GM12878 (cell line): ENCODE data around the gene ZNF684. TPM values are rescaled to one million over a fixed set of nuclear protein-coding genes. Genes with fewer than 3 reads are reported as not detected.

Source experiments
- ATAC-seq: fragments of 200-7000 bp; cut with Tn5 transposase; 3 replicates; pipeline ENCODE4 v1.9.1; 2020; ENCODE audit warnings: mild to moderate bottlenecking, moderate library complexity
- BruUV-seq: library from RNA; stranded (reverse); fragments of 400-500 nt; replicated peaks from 2 replicates; lab custom pipeline; 2021; lab: Mats Ljungman, UMichigan
- CTCF ChIA-PET: fragments of 300-600 bp; sonication (Branson Sonifier 250); formaldehyde crosslinking; extraction: SDS; loops from one replicate; lab custom pipeline; 2021; ENCODE audit warnings: inconsistent platforms; lab: Yijun Ruan, JAX
- POLR2A ChIA-PET: fragments of 350-600 bp; formaldehyde crosslinking; extraction: SDS; loops from one replicate; lab custom pipeline; 2021; ENCODE audit warnings: inconsistent platforms; lab: Charles Lee
- RAD21 ChIA-PET: fragments of 300-600 bp; sonication (Branson Sonifier 250); formaldehyde crosslinking; loops from one replicate; lab custom pipeline; 2023; ENCODE audit warnings: antibody characterized with exemption; ENCODE audit not compliant: unreplicated experiment; lab: Charles Lee
- SMC1A ChIA-PET: fragments of 300-600 bp; sonication (Branson Sonifier 250); formaldehyde crosslinking; loops from one replicate; lab custom pipeline; 2023; ENCODE audit not compliant: unreplicated experiment, uncharacterized antibody; lab: Charles Lee
- DNase-seq: peaks from one replicate; pipeline ENCODE4 v3.0.0-alpha.2; 2011; ENCODE audit warnings: low read depth, low spot score
- FAIRE-seq: peaks from 3 replicates; lab custom pipeline; 2011; peaks lifted over from hg19 to GRCh38; lab: Jason Lieb, UNC
- H2AFZ ChIP-seq: 2 replicates; pipeline ENCODE4 v1.6.0; 2011; ENCODE audit warnings: low read depth, low read length, control low read depth; ENCODE audit not compliant: control insufficient read depth
- H3K27ac ChIP-seq: 2 replicates; pipeline ENCODE4 v1.5.1; 2011; ENCODE audit warnings: control low read depth; ENCODE audit not compliant: control insufficient read depth, insufficient read depth
- H3K27me3 ChIP-seq, 2 experiments: replicated peaks in 1 of 2; 2 replicates each; pipeline versions ENCODE4 v1.6.0 to v1.6.1; 2011; ENCODE audit warnings: low read length in 1 of 2; ENCODE audit not compliant: control insufficient read depth in 2 of 2, insufficient read depth in 2 of 2
- H3K36me3 ChIP-seq, 2 experiments: 2 replicates each; pipeline ENCODE4 v1.5.1; 2011; ENCODE audit warnings: low read length in 1 of 2; ENCODE audit not compliant: control insufficient read depth in 2 of 2, insufficient read depth in 2 of 2
- H3K4me1 ChIP-seq: 2 replicates; pipeline ENCODE4 v1.6.1; 2011; ENCODE audit warnings: mild to moderate bottlenecking, low read length, moderate library complexity, mixed read lengths; ENCODE audit not compliant: control insufficient read depth, insufficient read depth
- H3K4me2 ChIP-seq: 2 replicates; pipeline ENCODE4 v1.6.0; 2011; ENCODE audit warnings: control low read depth; ENCODE audit not compliant: control insufficient read depth, insufficient read depth
- H3K4me3 ChIP-seq: fragments of 200-600 bp; sonication (generic); 2 replicates; pipeline ENCODE4 v1.5.1; 2016
- H3K79me2 ChIP-seq: 2 replicates; pipeline ENCODE4 v1.6.0; 2011; ENCODE audit warnings: low read length; ENCODE audit not compliant: control insufficient read depth, insufficient read depth
- H3K9ac ChIP-seq: 2 replicates; pipeline ENCODE4 v1.8.0; 2011; ENCODE audit warnings: low read length, control low read depth, mixed read lengths; ENCODE audit not compliant: control insufficient read depth, insufficient read depth
- H3K9me3 ChIP-seq: replicated peaks from 3 replicates; pipeline ENCODE4 v1.5.1; 2011; ENCODE audit warnings: mild to moderate bottlenecking, low read length; ENCODE audit not compliant: control insufficient read depth, insufficient read depth
- H4K20me1 ChIP-seq: 2 replicates; pipeline ENCODE4 v1.6.0; 2011; ENCODE audit not compliant: control insufficient read depth, insufficient read depth
- CBX5 ChIP-seq: sonication (generic); IDR thresholded peaks from 2 replicates; pipeline ENCODE4 v1.6.1; 2016; ENCODE audit warnings: low read depth, moderate library complexity, mild to moderate bottlenecking, inconsistent platforms
- ESRRA ChIP-seq: IDR thresholded peaks from 2 replicates; pipeline ENCODE4 v1.6.1; 2012; ENCODE audit warnings: mild to moderate bottlenecking, low read length, improper control_type of control experiment
- FOS ChIP-seq: IDR thresholded peaks from 3 replicates; pipeline ENCODE4 v1.6.1; 2011; ENCODE audit warnings: borderline replicate concordance; ENCODE audit not compliant: insufficient read length; ENCODE audit errors: extremely low read depth
- IKZF1 ChIP-seq: fragments of 450-650 bp; conservative IDR thresholded peaks from 2 replicates; pipeline ENCODE4 v1.6.1; 2017; ENCODE audit warnings: antibody characterized with exemption, mild to moderate bottlenecking
- IKZF2 ChIP-seq, 2 experiments: fragments of 450-650 bp; IDR thresholded peaks; 2 replicates each; pipeline ENCODE4 v1.6.1; 2017; ENCODE audit warnings: mild to moderate bottlenecking in 2 of 2, moderate library complexity in 2 of 2
- JUND ChIP-seq: IDR thresholded peaks from 2 replicates; pipeline ENCODE4 v1.6.1; 2012; ENCODE audit warnings: low read depth, mild to moderate bottlenecking, low read length, improper control_type of control experiment, moderate library complexity
- MYC ChIP-seq: IDR thresholded peaks from 2 replicates; pipeline ENCODE4 v1.6.1; 2011; ENCODE audit warnings: mild to moderate bottlenecking, low read length, moderate library complexity, inconsistent platforms; ENCODE audit not compliant: insufficient read depth, insufficient replicate concordance, insufficient read length, severe bottlenecking
- NRF1 ChIP-seq: conservative IDR thresholded peaks from 2 replicates; pipeline ENCODE4 v1.6.1; 2011; ENCODE audit warnings: mild to moderate bottlenecking, low read depth, low read length, improper control_type of control experiment
- PAX5 ChIP-seq: IDR thresholded peaks from 2 replicates; pipeline ENCODE4 v1.6.1; 2011; ENCODE audit warnings: low read depth, low read length, borderline replicate concordance
- PAX8 ChIP-seq: fragments of 450-650 bp; IDR thresholded peaks from 2 replicates; pipeline ENCODE4 v1.6.1; 2017; ENCODE audit warnings: mild to moderate bottlenecking, moderate library complexity
- POLR2A ChIP-seq: IDR thresholded peaks from 2 replicates; pipeline ENCODE4 v1.6.1; 2011; ENCODE audit warnings: low read depth, mild to moderate bottlenecking, low read length
- POU2F2 ChIP-seq: IDR thresholded peaks from 3 replicates; pipeline ENCODE4 v1.6.1; 2011; ENCODE audit warnings: low read depth, mild to moderate bottlenecking, low read length, borderline replicate concordance
- RAD51 ChIP-seq: fragments of 450-650 bp; IDR thresholded peaks from 2 replicates; pipeline ENCODE4 v1.6.1; 2016; ENCODE audit warnings: moderate library complexity, mild to moderate bottlenecking, inconsistent platforms
- ZSCAN29 ChIP-seq: fragments of 450-650 bp; IDR thresholded peaks from 2 replicates; pipeline ENCODE4 v1.6.1; 2017; ENCODE audit warnings: mild to moderate bottlenecking, moderate library complexity
- WGBS: methylation state at CpG from one replicate; pipeline ENCODE4 v1.1.6; 2016; ENCODE audit warnings: low lambda C conversion rate; ENCODE audit not compliant: insufficient replicate concordance, insufficient coverage; ENCODE audit errors: missing lambda C conversion rate; 5-methylcytosine and 5-hydroxymethylcytosine counted together
- in situ Hi-C: fragments of 300-500 bp; cut with MboI; formaldehyde crosslinking; loops from 9 replicates; pipeline ENCODE4 v1.14.3; 2018; ENCODE audit warnings: mixed read lengths
- intact Hi-C: fragments of 100-400 bp; cut with micrococcal nuclease; formaldehyde crosslinking; loops from one replicate; pipeline ENCODE4 v1.14.2; 2022; ENCODE audit not compliant: unreplicated experiment
- polyA plus RNA-seq, 11 experiments: library from polyadenylated mRNA; depleted of rRNA in 4 of 11; unstranded in 6 of 11; stranded (reverse) in 5 of 11; fragments of >200 nt; fragmentation: Nextera tagmentation in 4 of 11; fragmentation: Illumina TruSeq in 1 of 11; extraction: Ambion mirVana in 4 of 11; extraction: Trizol in 1 of 11; gene quantifications; 1 replicate in 1 of 11; 2 replicates in 10 of 11; pipeline versions ENCODE4 v1.2.1 to v1.2.3, GENCODE V29; 2011 to 2016; ENCODE audit warnings: inconsistent platforms in 2 of 11, missing spikeins in 2 of 11, low read depth in 1 of 11
- total RNA-seq, 4 experiments: library from RNA; depleted of rRNA in 3 of 4; stranded (reverse); fragments of >200 nt in 3 of 4; fragmentation: Illumina TruSeq in 1 of 4; extraction: Trizol in 1 of 4; gene quantifications; 2 replicates each; pipeline versions ENCODE4 v1.2.1 to v1.2.3, GENCODE V29; 2013 to 2021
- TF ChIP-seq, protein P1 (sequence below): fragments of 450-650 bp; IDR thresholded peaks from 2 replicates; pipeline ENCODE4 v1.6.1; 2014; ENCODE audit warnings: mild to moderate bottlenecking
- TF ChIP-seq, protein P2 (sequence below): fragments of 450-650 bp; formaldehyde crosslinking; IDR thresholded peaks from 2 replicates; pipeline ENCODE4 v1.5.0; 2022; ENCODE audit warnings: mild to moderate bottlenecking, missing genetic modification characterization
- TF ChIP-seq, protein P3 (sequence below): fragments of 450-650 bp; formaldehyde crosslinking; IDR thresholded peaks from 2 replicates; pipeline ENCODE4 v1.4.0; 2020; ENCODE audit warnings: mild to moderate bottlenecking, moderate library complexity

The ZNF684 gene
- total and polyA plus RNA-seq, 10 of the 15 experiments (the other 5 are each of a cell fraction or from before 2014, with no cell fraction given), result 3.8 to 6.8 (median 6.0) TPM

DNA sequence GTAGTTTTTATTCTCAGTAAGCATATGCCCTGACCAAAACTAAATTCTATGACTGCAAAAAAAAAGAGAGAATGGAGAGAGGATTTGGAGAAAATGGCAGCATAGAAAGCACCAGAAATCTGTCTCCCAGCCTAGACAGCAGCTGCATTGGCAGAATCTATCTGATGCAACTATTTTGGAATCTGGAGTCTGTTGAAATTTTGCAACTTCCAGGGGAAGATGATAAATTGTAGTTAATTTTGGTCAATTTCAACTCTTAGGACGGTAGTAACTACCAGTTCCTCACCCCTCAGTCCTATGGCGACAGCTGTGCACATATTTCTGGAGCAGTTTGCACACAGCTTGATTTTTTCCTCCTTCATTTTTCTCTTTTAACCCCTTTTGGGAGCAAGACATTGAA lies 11.9 kb upstream of the ZNF684 start:
- POLR2A ChIA-PET, result no interaction called here
- Histone ChIP-seq H3K79me2 (no peaks in the 10 kb centered on the region), H3K4me3 (no peak overlapping the region), H3K27ac (no peak overlapping the region), H3K4me1 (no peaks in the 10 kb centered on the region), H3K9me3 (peaks cover 2% of the 10 kb centered on the region; the same call in 2 of the 3 replicates), H3K4me2 (no peak overlapping the region), H4K20me1 (no peaks in the 10 kb centered on the region), H3K9ac (no peak overlapping the region), H2AFZ (no peak overlapping the region), H3K27me3 (no peaks in the 10 kb centered on the region), H3K36me3 (no peaks in the 10 kb centered on the region)
- in situ Hi-C loops, result no loop called here
- DNase-seq (no peak), FAIRE-seq (no peak), ATAC-seq (no peak)
- RAD21 ChIA-PET, result no interaction called here
- BruUV-seq, result no TSS peak
- CTCF ChIA-PET, result interaction anchor here (0.9 kb wide), 1 partner anchor 33 kb away, joined by 3 read pairs; no protein-coding TSS in a partner anchor
- intact Hi-C loops, result no loop called here
- 95% methylated on average over 2 of the region's 2 CpGs for WGBS
- SMC1A ChIA-PET, result no interaction called here
- TF ChIP-seq MYC, result no peak
- TF ChIP-seq ESRRA, result no peak
- no peak for TF ChIP-seq ZSCAN29
- TF ChIP-seq RAD51, result no peak
- no peak for TF ChIP-seq FOS
- TF ChIP-seq IKZF1, result no peak
- TF ChIP-seq, protein P1, sequence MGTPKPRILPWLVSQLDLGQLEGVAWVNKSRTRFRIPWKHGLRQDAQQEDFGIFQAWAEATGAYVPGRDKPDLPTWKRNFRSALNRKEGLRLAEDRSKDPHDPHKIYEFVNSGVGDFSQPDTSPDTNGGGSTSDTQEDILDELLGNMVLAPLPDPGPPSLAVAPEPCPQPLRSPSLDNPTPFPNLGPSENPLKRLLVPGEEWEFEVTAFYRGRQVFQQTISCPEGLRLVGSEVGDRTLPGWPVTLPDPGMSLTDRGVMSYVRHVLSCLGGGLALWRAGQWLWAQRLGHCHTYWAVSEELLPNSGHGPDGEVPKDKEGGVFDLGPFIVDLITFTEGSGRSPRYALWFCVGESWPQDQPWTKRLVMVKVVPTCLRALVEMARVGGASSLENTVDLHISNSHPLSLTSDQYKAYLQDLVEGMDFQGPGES, result no peak
- no peak for TF ChIP-seq JUND
- TF ChIP-seq, protein P2, sequence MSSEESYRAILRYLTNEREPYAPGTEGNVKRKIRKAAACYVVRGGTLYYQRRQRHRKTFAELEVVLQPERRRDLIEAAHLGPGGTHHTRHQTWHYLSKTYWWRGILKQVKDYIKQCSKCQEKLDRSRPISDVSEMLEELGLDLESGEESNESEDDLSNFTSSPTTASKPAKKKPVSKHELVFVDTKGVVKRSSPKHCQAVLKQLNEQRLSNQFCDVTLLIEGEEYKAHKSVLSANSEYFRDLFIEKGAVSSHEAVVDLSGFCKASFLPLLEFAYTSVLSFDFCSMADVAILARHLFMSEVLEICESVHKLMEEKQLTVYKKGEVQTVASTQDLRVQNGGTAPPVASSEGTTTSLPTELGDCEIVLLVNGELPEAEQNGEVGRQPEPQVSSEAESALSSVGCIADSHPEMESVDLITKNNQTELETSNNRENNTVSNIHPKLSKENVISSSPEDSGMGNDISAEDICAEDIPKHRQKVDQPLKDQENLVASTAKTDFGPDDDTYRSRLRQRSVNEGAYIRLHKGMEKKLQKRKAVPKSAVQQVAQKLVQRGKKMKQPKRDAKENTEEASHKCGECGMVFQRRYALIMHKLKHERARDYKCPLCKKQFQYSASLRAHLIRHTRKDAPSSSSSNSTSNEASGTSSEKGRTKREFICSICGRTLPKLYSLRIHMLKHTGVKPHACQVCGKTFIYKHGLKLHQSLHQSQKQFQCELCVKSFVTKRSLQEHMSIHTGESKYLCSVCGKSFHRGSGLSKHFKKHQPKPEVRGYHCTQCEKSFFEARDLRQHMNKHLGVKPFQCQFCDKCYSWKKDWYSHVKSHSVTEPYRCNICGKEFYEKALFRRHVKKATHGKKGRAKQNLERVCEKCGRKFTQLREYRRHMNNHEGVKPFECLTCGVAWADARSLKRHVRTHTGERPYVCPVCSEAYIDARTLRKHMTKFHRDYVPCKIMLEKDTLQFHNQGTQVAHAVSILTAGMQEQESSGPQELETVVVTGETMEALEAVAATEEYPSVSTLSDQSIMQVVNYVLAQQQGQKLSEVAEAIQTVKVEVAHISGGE (CRISPR knock-in tag), result no peak
- TF ChIP-seq, protein P3, sequence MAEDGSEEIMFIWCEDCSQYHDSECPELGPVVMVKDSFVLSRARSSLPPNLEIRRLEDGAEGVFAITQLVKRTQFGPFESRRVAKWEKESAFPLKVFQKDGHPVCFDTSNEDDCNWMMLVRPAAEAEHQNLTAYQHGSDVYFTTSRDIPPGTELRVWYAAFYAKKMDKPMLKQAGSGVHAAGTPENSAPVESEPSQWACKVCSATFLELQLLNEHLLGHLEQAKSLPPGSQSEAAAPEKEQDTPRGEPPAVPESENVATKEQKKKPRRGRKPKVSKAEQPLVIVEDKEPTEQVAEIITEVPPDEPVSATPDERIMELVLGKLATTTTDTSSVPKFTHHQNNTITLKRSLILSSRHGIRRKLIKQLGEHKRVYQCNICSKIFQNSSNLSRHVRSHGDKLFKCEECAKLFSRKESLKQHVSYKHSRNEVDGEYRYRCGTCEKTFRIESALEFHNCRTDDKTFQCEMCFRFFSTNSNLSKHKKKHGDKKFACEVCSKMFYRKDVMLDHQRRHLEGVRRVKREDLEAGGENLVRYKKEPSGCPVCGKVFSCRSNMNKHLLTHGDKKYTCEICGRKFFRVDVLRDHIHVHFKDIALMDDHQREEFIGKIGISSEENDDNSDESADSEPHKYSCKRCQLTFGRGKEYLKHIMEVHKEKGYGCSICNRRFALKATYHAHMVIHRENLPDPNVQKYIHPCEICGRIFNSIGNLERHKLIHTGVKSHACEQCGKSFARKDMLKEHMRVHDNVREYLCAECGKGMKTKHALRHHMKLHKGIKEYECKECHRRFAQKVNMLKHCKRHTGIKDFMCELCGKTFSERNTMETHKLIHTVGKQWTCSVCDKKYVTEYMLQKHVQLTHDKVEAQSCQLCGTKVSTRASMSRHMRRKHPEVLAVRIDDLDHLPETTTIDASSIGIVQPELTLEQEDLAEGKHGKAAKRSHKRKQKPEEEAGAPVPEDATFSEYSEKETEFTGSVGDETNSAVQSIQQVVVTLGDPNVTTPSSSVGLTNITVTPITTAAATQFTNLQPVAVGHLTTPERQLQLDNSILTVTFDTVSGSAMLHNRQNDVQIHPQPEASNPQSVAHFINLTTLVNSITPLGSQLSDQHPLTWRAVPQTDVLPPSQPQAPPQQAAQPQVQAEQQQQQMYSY (CRISPR knock-in tag), result no peak
- no peak for TF ChIP-seq PAX5
- no peak for TF ChIP-seq NRF1
- TF ChIP-seq IKZF2 (IDR thresholded peaks at IDR 0.05), result no peak
- no peak for TF ChIP-seq POU2F2
- TF ChIP-seq PAX8, result no peak
- no peak for TF ChIP-seq CBX5
- TF ChIP-seq POLR2A, result no peak
